Upper lobe of left lung (tissue), 4 donors: Measurements from ENCODE around the gene MAP3K3.

ENCODE experiments used
- POLR2A ChIP-seq, 4 donors: fragments of 450-650 bp; IDR thresholded peaks; one replicate each; pipeline ENCODE4 v1.5.1; 2016 to 2017; ENCODE audit warnings: antibody characterized with exemption in 4 of 4, mild to moderate bottlenecking in 2 of 4
- POLR2AphosphoS5 ChIP-seq, 2 donors: sonication (generic); formaldehyde crosslinking; IDR thresholded peaks; one replicate each; pipeline ENCODE4 v1.5.1; 2017; ENCODE audit warnings: antibody characterized with exemption in 2 of 2
- TF ChIP-seq, protein P1 (sequence below), 6 experiments: fragments of 450-650 bp in 4 of 6; fragments of 200-600 bp in 2 of 6; sonication (generic) in 2 of 6; IDR thresholded peaks; one replicate each; pipeline ENCODE4 v1.5.1; 2016 to 2019; ENCODE audit warnings: antibody characterized with exemption in 6 of 6

DNA sequence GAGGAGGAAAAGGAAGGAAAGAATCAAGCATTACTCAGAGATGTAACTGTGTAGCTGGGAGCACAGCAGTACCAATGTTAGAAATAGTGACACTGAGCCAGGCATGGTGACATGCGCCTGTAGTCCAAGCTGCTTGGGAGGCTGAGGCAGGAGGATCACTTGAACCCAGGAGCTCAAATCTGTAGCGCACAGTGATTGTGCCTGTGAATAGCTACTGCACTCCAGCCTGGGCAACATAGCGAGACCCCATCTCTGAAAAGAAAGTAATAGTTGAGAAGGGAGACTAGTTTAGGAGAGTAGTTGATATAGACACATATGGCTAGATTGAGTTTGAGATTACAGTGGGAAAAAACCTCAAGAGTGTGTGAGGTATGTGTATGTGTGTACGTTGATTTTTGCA is 17.8 kb downstream of the MAP3K3 start:
- TF ChIP-seq, protein P1, sequence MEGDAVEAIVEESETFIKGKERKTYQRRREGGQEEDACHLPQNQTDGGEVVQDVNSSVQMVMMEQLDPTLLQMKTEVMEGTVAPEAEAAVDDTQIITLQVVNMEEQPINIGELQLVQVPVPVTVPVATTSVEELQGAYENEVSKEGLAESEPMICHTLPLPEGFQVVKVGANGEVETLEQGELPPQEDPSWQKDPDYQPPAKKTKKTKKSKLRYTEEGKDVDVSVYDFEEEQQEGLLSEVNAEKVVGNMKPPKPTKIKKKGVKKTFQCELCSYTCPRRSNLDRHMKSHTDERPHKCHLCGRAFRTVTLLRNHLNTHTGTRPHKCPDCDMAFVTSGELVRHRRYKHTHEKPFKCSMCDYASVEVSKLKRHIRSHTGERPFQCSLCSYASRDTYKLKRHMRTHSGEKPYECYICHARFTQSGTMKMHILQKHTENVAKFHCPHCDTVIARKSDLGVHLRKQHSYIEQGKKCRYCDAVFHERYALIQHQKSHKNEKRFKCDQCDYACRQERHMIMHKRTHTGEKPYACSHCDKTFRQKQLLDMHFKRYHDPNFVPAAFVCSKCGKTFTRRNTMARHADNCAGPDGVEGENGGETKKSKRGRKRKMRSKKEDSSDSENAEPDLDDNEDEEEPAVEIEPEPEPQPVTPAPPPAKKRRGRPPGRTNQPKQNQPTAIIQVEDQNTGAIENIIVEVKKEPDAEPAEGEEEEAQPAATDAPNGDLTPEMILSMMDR (IDR thresholded peaks at IDR 0.05), result no peak
- TF ChIP-seq POLR2A (IDR thresholded peaks at IDR 0.05) (no peak), POLR2AphosphoS5 (IDR thresholded peaks at IDR 0.05) (no peak)
